WERI-Rb-1 (cell line): ENCODE data around the gene NTNG1.

Experiments used
- DNase-seq: peaks from one replicate; pipeline ENCODE4 v3.0.0-alpha.2; 2020
- H3K27ac ChIP-seq: fragments of 250-450 bp; sonication (Bioruptor Pico); 2 replicates; pipeline ENCODE4 v1.5.1; 2020; ENCODE audit warnings: mild to moderate bottlenecking, moderate library complexity
- H3K27me3 ChIP-seq: fragments of 250-450 bp; sonication (Bioruptor Pico); 2 replicates; pipeline ENCODE4 v1.5.1; 2021; ENCODE audit warnings: mild to moderate bottlenecking, low read depth, moderate library complexity; ENCODE audit not compliant: insufficient read depth, severe bottlenecking
- H3K36me3 ChIP-seq: fragments of 250-450 bp; sonication (Bioruptor Pico); 2 replicates; pipeline ENCODE4 v1.5.1; 2020; ENCODE audit warnings: mild to moderate bottlenecking, moderate library complexity
- H3K4me3 ChIP-seq: 2 replicates; pipeline ENCODE4 v1.5.1; 2011; ENCODE audit warnings: low read depth, mild to moderate bottlenecking, control low read depth, low read length
- H3K9me3 ChIP-seq: fragments of 250-450 bp; sonication (Bioruptor Pico); 2 replicates; pipeline ENCODE4 v1.5.1; 2021; ENCODE audit warnings: mild to moderate bottlenecking, moderate library complexity; ENCODE audit not compliant: severe bottlenecking
- TF ChIP-seq, protein P1 (sequence below): IDR thresholded peaks from 2 replicates; pipeline ENCODE4 v1.5.1; 2011; ENCODE audit warnings: low read depth, mild to moderate bottlenecking, control low read depth, inconsistent platforms, low read length

NTNG1 gene

DNA sequence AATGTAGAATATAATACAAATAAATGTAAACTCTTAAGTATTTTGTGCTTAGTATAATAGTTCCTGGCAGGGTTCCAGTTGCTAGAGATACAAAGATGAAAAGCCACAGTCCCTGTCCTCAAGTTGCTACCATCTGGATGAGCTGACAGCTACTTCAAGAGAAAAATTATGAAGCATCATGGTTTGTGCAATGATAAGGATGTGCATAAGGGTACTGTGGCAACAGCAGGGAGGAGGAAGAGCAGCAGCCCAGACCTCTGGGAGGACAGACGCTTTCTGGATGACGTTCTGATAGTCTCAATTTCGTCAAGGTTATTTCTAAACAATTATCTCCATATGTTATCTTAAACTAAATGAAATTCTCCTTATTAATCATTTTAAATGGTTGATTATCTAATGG lies 198.9 kb downstream of the NTNG1 start:
- no peak overlapping the region for H3K27ac ChIP-seq
- H3K27me3 ChIP-seq = no peaks in the 10 kb centered on the region
- no peak overlapping the region for H3K4me3 ChIP-seq
- H3K36me3 ChIP-seq = no peaks in the 10 kb centered on the region
- H3K9me3 ChIP-seq = no peaks in the 10 kb centered on the region
- TF ChIP-seq, protein P1, sequence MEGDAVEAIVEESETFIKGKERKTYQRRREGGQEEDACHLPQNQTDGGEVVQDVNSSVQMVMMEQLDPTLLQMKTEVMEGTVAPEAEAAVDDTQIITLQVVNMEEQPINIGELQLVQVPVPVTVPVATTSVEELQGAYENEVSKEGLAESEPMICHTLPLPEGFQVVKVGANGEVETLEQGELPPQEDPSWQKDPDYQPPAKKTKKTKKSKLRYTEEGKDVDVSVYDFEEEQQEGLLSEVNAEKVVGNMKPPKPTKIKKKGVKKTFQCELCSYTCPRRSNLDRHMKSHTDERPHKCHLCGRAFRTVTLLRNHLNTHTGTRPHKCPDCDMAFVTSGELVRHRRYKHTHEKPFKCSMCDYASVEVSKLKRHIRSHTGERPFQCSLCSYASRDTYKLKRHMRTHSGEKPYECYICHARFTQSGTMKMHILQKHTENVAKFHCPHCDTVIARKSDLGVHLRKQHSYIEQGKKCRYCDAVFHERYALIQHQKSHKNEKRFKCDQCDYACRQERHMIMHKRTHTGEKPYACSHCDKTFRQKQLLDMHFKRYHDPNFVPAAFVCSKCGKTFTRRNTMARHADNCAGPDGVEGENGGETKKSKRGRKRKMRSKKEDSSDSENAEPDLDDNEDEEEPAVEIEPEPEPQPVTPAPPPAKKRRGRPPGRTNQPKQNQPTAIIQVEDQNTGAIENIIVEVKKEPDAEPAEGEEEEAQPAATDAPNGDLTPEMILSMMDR = no peak
- DNase-seq = no peak

DNA sequence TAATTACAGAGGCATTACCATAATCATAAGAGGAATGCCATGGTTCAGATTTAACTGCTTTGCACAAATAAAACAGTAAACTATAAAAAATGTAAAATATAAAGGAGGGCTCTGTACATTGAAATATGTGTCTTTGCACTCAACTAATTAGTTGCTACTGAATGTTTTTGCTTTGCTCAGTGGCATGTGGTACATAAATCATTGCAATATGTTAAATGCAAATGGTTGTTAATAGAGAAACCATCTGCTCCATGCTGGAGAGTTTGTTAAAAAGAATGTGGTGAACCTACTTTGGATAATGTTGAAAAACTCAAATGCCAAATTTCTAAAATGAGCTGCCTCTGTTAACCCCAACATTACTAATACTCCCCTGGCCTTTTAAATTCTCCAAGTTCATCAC lies 201.5 kb downstream of the NTNG1 start:
- TF ChIP-seq, protein P1 = no peak
- no peak for DNase-seq
- Histone ChIP-seq H3K36me3 (no peaks in the 10 kb centered on the region), H3K27me3 (no peaks in the 10 kb centered on the region), H3K4me3 (no peak overlapping the region), H3K9me3 (no peaks in the 10 kb centered on the region), H3K27ac (no peak overlapping the region)

DNA sequence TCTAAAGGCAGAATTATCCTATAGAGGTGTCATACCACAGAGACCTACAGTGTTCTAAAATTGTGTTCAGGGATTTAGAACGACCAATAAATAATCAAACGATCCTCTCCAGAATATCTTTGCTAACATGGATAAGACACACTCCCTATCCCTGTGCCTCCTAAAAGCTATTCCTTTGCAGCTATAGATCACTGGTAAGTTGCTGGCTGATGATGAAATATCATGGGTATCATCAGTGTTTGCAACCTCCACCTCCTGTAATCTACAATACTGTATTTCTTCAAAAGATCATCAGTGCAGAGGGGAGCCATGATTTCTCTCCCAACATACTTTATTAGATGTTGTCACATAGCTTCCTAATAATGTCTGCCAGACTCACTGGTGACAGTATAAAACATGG lies 201.9 kb downstream of the NTNG1 start:
- Histone ChIP-seq H3K27ac (no peak overlapping the region), H3K36me3 (no peaks in the 10 kb centered on the region), H3K27me3 (no peaks in the 10 kb centered on the region), H3K4me3 (no peak overlapping the region), H3K9me3 (no peaks in the 10 kb centered on the region)
- DNase-seq = no peak
- TF ChIP-seq, protein P1 = no peak

DNA sequence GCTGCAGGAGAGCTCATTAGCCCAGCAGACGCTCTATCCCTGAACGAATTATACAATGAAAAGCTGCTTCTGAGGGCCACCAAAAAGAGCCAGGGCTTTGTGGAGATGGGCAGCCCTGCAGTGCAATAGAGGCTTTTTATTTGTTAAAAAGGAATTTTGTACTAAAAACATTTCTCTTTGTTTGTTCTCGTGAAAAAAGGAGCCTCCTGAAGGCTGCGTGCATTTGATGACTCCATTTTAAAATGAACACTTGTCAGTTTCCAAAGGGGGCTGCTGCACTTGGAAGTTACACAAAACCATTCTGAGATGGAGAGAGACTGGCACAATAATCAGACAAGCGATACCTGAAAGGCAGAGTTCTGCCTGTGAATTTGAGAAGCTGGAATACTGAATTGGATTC lies 202.8 kb downstream of the NTNG1 start:
- Histone ChIP-seq H3K36me3 (no peaks in the 10 kb centered on the region), H3K27me3 (no peaks in the 10 kb centered on the region), H3K4me3 (no peak overlapping the region), H3K27ac (no peak overlapping the region), H3K9me3 (no peaks in the 10 kb centered on the region)
- DNase-seq = no peak
- TF ChIP-seq, protein P1 = no peak

DNA sequence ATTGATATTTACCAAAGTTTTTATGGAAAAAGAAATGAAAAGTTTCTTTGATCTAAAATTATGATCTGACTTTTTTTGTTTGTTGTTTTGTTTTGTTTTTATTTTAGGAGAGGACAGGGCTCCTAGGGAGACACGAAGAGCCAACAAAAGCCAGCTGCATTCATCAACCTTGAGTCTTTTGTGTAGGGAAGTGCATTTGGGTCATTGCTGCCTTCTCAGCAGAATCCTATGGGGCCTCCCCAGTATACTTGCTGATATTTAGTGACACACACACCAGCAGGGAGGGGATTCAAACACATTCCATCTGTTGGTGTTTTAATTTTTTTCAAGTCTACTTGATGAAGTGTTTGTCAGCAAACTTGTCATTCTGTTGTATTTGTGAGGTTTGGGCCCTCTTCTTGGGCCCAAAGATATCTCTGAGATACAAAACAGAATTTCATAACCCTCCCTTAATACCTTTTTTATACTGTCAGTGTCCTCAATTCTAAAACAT lies 203.5 kb downstream of the NTNG1 start:
- Histone ChIP-seq H3K27ac (no peak overlapping the region), H3K27me3 (no peaks in the 10 kb centered on the region), H3K36me3 (no peaks in the 10 kb centered on the region), H3K4me3 (no peak overlapping the region), H3K9me3 (no peaks in the 10 kb centered on the region)
- TF ChIP-seq, protein P1 = no peak
- DNase-seq = no peak

DNA sequence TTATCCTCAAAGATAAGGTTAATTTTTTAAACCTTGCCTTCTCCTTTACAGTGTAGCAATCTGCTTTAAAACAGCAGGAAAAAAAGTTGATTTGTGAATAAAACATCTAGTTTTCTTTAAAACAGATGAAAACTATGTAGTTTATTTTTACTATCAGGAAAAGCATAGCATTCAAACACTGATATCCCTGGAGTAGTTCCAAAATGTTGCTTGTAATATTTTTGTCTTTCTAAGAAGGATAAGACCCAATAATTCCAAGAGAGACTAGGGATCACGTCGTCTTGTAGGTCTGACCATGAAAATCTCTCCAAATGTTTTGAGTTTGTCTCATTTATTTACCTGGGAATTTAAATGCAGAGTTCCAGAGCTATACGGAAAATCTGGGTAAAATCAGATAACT lies 204.0 kb downstream of the NTNG1 start:
- Histone ChIP-seq H3K27ac (no peak overlapping the region), H3K9me3 (no peaks in the 10 kb centered on the region), H3K27me3 (no peaks in the 10 kb centered on the region), H3K36me3 (no peaks in the 10 kb centered on the region), H3K4me3 (no peak overlapping the region)
- DNase-seq = no peak
- TF ChIP-seq, protein P1 = no peak
